Heart left ventricle (tissue), 13 donors: ENCODE results near the gene METTL24.

Source experiments
- CTCF ChIP-seq, 12 donors: fragments of 200-600 bp; sonication (generic) in 4 of 12; IDR thresholded peaks; one replicate each; pipeline versions ENCODE4 v1.5.0 to v1.8.0; 2018 to 2022; ENCODE audit warnings: antibody characterized with exemption in 12 of 12, mild to moderate bottlenecking in 5 of 12
- POLR2A ChIP-seq, 2 donors: fragments of 450-650 bp; IDR thresholded peaks; one replicate each; pipeline ENCODE4 v1.6.1; 2017; ENCODE audit warnings: antibody characterized with exemption in 2 of 2, mild to moderate bottlenecking in 2 of 2, moderate library complexity in 2 of 2
- donor health status: ischemic (EF 13 %, LVEDD 7.1; RV severe dilation, severe dysfunction).
- donor health status: DM: no; HTN: yes; CAD: no.
- donor health status: DM: no; HTN: no; CAD: no.
- donor health status: ischemic (EF 25% LVEDD 6.9; RV normal size, moderate dysfunction).
- donor health status: ischemic (EF 25% LVEDD 5.7; RV mildly dilated, moderate dysfunction).
- donor health status: ischemic (EF 35%, LVEDD 5.7; RV mildly dilated, moderate dysfunction).
- donor health status: nonischemic (EF 11% LVEDD 7.7; RV severe dilation, severe dysfunction).
- donor health status: DM: yes; HTN: yes; CAD: no.
- donor health status: PGD.
- donor health status: ischemic (EF 29% LVEDD 5.4; RV normal size, mild dysfunction).
- donor health status: nonischemic (EF 23%, LVEDD 6.1; RV moderate dilation, normal function).

GRCh38 chr6:110246900-110247546 lies 111.1 kb downstream of the METTL24 start:
- no peak for TF ChIP-seq CTCF (IDR thresholded peaks at IDR 0.05)
- TF ChIP-seq POLR2A (IDR thresholded peaks at IDR 0.05) = no peak
